Neural cell (in vitro differentiated cells): ENCODE results near the gene PRKACB. TPM values are rescaled to one million over a fixed set of nuclear protein-coding genes. Genes with fewer than 3 reads are reported as not detected.

Source experiments
- H2AFZ ChIP-seq: fragments of 200-600, 300-800 bp; sonication (generic), shearing (Covaris generic); 2 replicates; pipeline ENCODE4 v1.6.0; 2014; ENCODE audit warnings: low read depth, mild to moderate bottlenecking, antibody characterized with exemption, low read length, moderate library complexity
- H3F3A ChIP-seq: fragments of 200-600 bp; shearing (Covaris generic); 2 replicates; pipeline ENCODE4 v1.6.1; 2016; ENCODE audit warnings: mild to moderate bottlenecking, moderate library complexity, mixed read lengths, antibody characterized with exemption, low read length; ENCODE audit not compliant: insufficient read depth, poor library complexity, severe bottlenecking
- H3K27ac ChIP-seq: fragments of 200-600, 300-800 bp; sonication (generic), shearing (Covaris generic); 2 replicates; pipeline ENCODE4 v1.5.1; 2014; ENCODE audit warnings: mild to moderate bottlenecking, low read length, moderate library complexity
- H3K27me3 ChIP-seq: fragments of 300-800, 200-600 bp; sonication (generic), shearing (Covaris generic); 2 replicates; pipeline ENCODE4 v1.6.0; 2014; ENCODE audit warnings: mild to moderate bottlenecking, low read depth, low read length, moderate library complexity; ENCODE audit not compliant: insufficient read depth
- H3K36me3 ChIP-seq: fragments of 300-800, 200-600 bp; sonication (generic), shearing (Covaris generic); 2 replicates; pipeline ENCODE4 v1.5.1; 2014; ENCODE audit warnings: mild to moderate bottlenecking, antibody characterized with exemption, low read length, moderate library complexity; ENCODE audit not compliant: insufficient read depth
- H3K4me2 ChIP-seq: fragments of 300-800, 200-600 bp; sonication (generic), shearing (Covaris generic); 2 replicates; pipeline ENCODE4 v1.6.0; 2014; ENCODE audit warnings: mild to moderate bottlenecking, low read length
- H3K4me3 ChIP-seq: fragments of 300-800, 200-600 bp; sonication (generic), shearing (Covaris generic); 2 replicates; pipeline ENCODE4 v1.5.1; 2014; ENCODE audit warnings: mild to moderate bottlenecking, low read length, moderate library complexity
- H3K79me2 ChIP-seq: fragments of 200-600 bp; shearing (Covaris generic); replicated peaks from 2 replicates; pipeline ENCODE4 v1.6.0; 2014; ENCODE audit warnings: mild to moderate bottlenecking, low read length, moderate library complexity; ENCODE audit not compliant: insufficient read depth
- H3K9ac ChIP-seq: fragments of 300-800, 200-600 bp; sonication (generic), shearing (Covaris generic); 2 replicates; pipeline ENCODE4 v1.6.1; 2016; ENCODE audit warnings: mild to moderate bottlenecking, low read length, mixed read lengths
- H3K9me2 ChIP-seq: fragments of 200-600 bp; shearing (Covaris generic); 2 replicates; pipeline ENCODE4 v1.6.1; 2016; ENCODE audit warnings: mild to moderate bottlenecking, low read length, mixed read lengths; ENCODE audit not compliant: insufficient read depth
- H3K9me3 ChIP-seq: fragments of 200-600, 300-800 bp; sonication (generic), shearing (Covaris generic); 2 replicates; pipeline ENCODE4 v1.6.1; 2016; ENCODE audit warnings: mild to moderate bottlenecking, mixed run types, low read length, moderate library complexity, mixed read lengths
- H4K20me1 ChIP-seq: fragments of 200-600 bp; shearing (Covaris generic); 2 replicates; pipeline ENCODE4 v1.6.1; 2016; ENCODE audit warnings: mild to moderate bottlenecking, mixed run types; ENCODE audit not compliant: insufficient read depth
- CTCF ChIP-seq: fragments of 450-650 bp; IDR thresholded peaks from 2 replicates; pipeline ENCODE4 v1.5.1; 2014; ENCODE audit warnings: antibody characterized with exemption, mild to moderate bottlenecking, moderate library complexity; ENCODE audit not compliant: poor library complexity, severe bottlenecking
- EP300 ChIP-seq: fragments of 450-650 bp; conservative IDR thresholded peaks from 2 replicates; pipeline ENCODE4 v1.6.1; 2014; ENCODE audit warnings: antibody characterized with exemption, mild to moderate bottlenecking, moderate library complexity; ENCODE audit not compliant: poor library complexity, severe bottlenecking
- EZH2 ChIP-seq: fragments of 200-600, 300-800 bp; shearing (Covaris generic), sonication (generic); IDR thresholded peaks from 2 replicates; pipeline ENCODE4 v1.6.1; 2014; ENCODE audit warnings: antibody characterized with exemption, low read length, borderline replicate concordance, mild to moderate bottlenecking; ENCODE audit not compliant: insufficient read depth, poor library complexity, severe bottlenecking
- MXI1 ChIP-seq: fragments of 450-650 bp; conservative IDR thresholded peaks from 2 replicates; pipeline ENCODE4 v1.6.1; 2014; ENCODE audit warnings: antibody characterized with exemption, mild to moderate bottlenecking; ENCODE audit not compliant: poor library complexity, severe bottlenecking
- POLR2AphosphoS5 ChIP-seq: IDR thresholded peaks from 2 replicates; pipeline ENCODE4 v1.6.1; 2012
- RAD21 ChIP-seq: fragments of 450-650 bp; conservative IDR thresholded peaks from 2 replicates; pipeline ENCODE4 v1.6.1; 2014; ENCODE audit warnings: antibody characterized with exemption, mild to moderate bottlenecking, moderate library complexity
- SMC3 ChIP-seq: fragments of 450-650 bp; conservative IDR thresholded peaks from 2 replicates; pipeline ENCODE4 v1.6.1; 2014; ENCODE audit warnings: antibody characterized with exemption, mild to moderate bottlenecking, moderate library complexity; ENCODE audit not compliant: poor library complexity
- TAF1 ChIP-seq: IDR thresholded peaks from 2 replicates; pipeline ENCODE4 v1.6.1; 2012; ENCODE audit warnings: low read depth
- polyA plus RNA-seq: library from polyadenylated mRNA; depleted of rRNA; stranded (reverse); fragments of >200 nt; gene quantifications from 2 replicates; pipeline ENCODE4 v1.2.3, GENCODE V29; 2014
- TF ChIP-seq, protein P1 (sequence below): IDR thresholded peaks from 2 replicates; pipeline ENCODE4 v1.6.1; 2012; ENCODE audit warnings: borderline replicate concordance

Gene PRKACB
- polyA plus RNA-seq, 1 donor from 2014 or later: 979 TPM

DNA sequence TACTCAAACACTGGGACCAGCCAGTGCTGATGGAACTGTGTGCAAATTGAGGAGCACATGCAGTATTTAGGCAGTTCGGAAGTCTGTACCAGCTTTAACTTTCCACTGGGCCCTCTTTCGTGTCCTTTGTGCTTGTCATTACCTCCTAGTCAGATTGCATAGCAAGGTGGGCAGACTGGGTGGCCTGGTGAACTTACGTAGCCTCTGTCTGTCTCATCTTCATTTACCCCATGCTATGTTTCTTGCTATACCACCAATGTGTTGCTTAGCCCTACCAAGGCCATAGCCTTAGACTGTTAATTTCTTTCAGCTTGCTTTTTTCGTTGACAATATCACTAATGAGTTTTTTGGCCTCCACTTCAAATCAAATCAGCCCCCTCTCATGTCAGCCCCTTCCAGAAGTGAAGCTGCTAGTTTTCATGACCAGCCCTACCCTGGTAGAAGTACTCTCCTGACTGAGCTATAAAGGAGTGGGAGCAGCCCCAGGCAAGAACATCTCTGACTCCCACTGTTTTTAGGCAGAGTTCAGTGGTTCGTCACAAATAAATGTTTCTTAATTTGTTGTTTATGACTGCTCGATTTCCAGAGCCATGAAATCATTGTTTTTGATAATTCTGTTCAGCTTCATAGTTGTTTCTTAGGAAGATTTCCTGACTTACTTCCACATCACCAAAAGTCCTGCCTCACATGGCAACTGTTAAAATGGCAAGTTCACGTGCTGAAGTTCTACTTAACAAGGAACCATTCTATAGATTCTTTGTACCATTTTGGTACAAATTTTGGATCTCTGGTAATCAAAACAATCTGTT lies 19.3 kb downstream of the PRKACB start:
- Histone ChIP-seq H3K27me3 (no peaks in the 10 kb centered on the region), H3K9ac (peak overlapping the region; percentile 78), H3K79me2 (peaks cover 77% of the 10 kb centered on the region), H3K4me2 (peak overlapping the region; percentile 87), H3K36me3 (no peaks in the 10 kb centered on the region), H3K27ac (peak overlapping the region; percentile 97), H3K9me2 (no peaks in the 10 kb centered on the region), H3K4me3 (peak overlapping the region; percentile 71), H4K20me1 (no peaks in the 10 kb centered on the region), H3K9me3 (no peaks in the 10 kb centered on the region), H3F3A (peaks cover 9% of the 10 kb centered on the region), H2AFZ (no peak overlapping the region)
- TF ChIP-seq TAF1: no peak
- TF ChIP-seq SMC3: no peak
- no peak for TF ChIP-seq CTCF
- TF ChIP-seq, protein P1, sequence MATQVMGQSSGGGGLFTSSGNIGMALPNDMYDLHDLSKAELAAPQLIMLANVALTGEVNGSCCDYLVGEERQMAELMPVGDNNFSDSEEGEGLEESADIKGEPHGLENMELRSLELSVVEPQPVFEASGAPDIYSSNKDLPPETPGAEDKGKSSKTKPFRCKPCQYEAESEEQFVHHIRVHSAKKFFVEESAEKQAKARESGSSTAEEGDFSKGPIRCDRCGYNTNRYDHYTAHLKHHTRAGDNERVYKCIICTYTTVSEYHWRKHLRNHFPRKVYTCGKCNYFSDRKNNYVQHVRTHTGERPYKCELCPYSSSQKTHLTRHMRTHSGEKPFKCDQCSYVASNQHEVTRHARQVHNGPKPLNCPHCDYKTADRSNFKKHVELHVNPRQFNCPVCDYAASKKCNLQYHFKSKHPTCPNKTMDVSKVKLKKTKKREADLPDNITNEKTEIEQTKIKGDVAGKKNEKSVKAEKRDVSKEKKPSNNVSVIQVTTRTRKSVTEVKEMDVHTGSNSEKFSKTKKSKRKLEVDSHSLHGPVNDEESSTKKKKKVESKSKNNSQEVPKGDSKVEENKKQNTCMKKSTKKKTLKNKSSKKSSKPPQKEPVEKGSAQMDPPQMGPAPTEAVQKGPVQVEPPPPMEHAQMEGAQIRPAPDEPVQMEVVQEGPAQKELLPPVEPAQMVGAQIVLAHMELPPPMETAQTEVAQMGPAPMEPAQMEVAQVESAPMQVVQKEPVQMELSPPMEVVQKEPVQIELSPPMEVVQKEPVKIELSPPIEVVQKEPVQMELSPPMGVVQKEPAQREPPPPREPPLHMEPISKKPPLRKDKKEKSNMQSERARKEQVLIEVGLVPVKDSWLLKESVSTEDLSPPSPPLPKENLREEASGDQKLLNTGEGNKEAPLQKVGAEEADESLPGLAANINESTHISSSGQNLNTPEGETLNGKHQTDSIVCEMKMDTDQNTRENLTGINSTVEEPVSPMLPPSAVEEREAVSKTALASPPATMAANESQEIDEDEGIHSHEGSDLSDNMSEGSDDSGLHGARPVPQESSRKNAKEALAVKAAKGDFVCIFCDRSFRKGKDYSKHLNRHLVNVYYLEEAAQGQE: no peak
- TF ChIP-seq RAD21: no peak
- no peak for TF ChIP-seq POLR2AphosphoS5
- TF ChIP-seq MXI1: no peak
- no peak for TF ChIP-seq EP300
- no peak for TF ChIP-seq EZH2

DNA sequence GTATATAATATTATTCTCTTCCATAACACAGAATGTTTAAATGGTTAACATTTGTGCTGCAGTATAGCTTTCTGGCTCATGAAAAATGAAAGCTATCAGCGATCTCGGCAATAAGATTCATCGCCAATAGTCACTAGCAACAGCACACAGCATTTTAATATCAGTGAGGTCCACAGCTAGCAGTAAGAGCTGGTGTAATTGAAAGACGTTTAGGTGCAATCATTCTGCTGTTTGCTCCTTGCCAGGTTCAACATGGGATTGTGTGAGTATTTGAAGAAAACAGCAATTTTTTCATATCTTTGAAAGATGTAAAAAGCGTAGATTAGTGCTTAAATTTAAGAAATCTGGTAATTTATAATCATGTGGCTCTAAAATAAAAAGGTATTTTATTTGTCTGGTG lies 20.1 kb downstream of the PRKACB start:
- H3K4me2 ChIP-seq: peak overlapping the region; percentile 87
- TF ChIP-seq SMC3 (peak; percentile 36), TAF1 (no peak), POLR2AphosphoS5 (peak; percentile 73), CTCF (no peak), MXI1 (no peak), EP300 (peak; percentile 66), RAD21 (peak; percentile 34), EZH2 (no peak)
- TF ChIP-seq, protein P1: no peak
- H4K20me1 ChIP-seq: no peaks in the 10 kb centered on the region
- H3K27ac ChIP-seq: peak overlapping the region; percentile 97
- no peaks in the 10 kb centered on the region for H3K9me2 ChIP-seq
- H3K36me3 ChIP-seq: no peaks in the 10 kb centered on the region
- no peaks in the 10 kb centered on the region for H3K9me3 ChIP-seq
- H3K4me3 ChIP-seq: peak overlapping the region; percentile 71
- H3K79me2 ChIP-seq: peaks cover 86% of the 10 kb centered on the region
- peak overlapping the region; percentile 78 for H3K9ac ChIP-seq
- H3F3A ChIP-seq: peaks cover 9% of the 10 kb centered on the region
- H3K27me3 ChIP-seq: no peaks in the 10 kb centered on the region
- peak overlapping the region; percentile 17 for H2AFZ ChIP-seq
